ENCODE data around the gene WNT4.

Gene WNT4

DNA sequence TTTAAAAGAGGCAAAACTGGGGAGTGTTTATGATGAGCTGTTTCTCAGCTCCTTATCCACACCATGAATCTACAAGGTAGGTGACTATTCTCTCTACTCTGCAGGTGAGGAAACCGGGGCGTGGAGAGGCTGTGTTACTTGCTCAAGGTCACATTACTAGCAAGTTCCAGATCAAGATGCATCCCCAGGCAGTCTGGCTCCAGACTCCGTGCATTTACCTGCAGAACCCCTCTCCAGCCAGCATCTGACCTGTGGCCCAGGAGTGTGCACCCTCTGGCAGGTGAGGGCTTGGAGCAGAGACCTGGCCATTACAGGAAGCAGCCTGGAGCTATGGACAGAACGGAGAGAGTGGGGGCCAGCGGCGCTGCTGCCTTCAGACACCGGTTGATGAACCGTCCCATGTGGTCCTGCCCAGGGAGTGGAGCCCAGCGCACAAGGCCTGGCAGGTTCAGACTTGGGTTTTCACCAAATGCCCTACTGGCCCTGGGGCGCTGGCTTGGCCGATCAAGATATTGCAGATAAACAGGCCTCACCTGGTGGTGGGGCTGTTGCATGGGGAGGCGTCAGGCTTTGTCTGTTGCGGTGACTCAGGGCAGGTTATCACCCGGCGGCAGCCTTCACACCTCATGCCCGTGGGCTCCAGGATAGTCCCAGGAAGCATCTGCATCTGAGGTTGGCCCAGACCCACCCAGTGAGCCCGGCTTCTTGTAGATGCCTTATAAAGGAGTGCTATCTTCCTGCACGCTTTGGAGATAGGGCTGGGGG, 29.2 kb upstream of the WNT4 start:
- Mint-ChIP-seq H3K27ac (no peak overlapping the region), H3K4me1 (ENCODE audit: low read depth) (peaks cover 13% of the 10 kb centered on the region), H3K27me3 (no peaks in the 10 kb centered on the region), H3K9me3 (no peaks in the 10 kb centered on the region), H3K36me3 (ENCODE audit: low read depth) (no peaks in the 10 kb centered on the region), H3K4me3 (no peak overlapping the region)
- DNase-seq, result no peak

GRCh38 chr1:22169816-22170215, 26.9 kb upstream of the WNT4 start:
- Mint-ChIP-seq H3K4me1 (ENCODE audit: low read depth) (peaks cover 5% of the 10 kb centered on the region), H3K9me3 (no peaks in the 10 kb centered on the region), H3K27ac (no peak overlapping the region), H3K36me3 (ENCODE audit: low read depth) (no peaks in the 10 kb centered on the region), H3K4me3 (no peak overlapping the region), H3K27me3 (no peaks in the 10 kb centered on the region)
- no peak for DNase-seq

GRCh38 chr1:22168412-22168973, 25.6 kb upstream of the WNT4 start:
- Mint-ChIP-seq H3K36me3 (ENCODE audit: low read depth) (no peaks in the 10 kb centered on the region), H3K27me3 (no peaks in the 10 kb centered on the region), H3K9me3 (no peaks in the 10 kb centered on the region), H3K4me1 (ENCODE audit: low read depth) (peaks cover 5% of the 10 kb centered on the region), H3K27ac (no peak overlapping the region), H3K4me3 (no peak overlapping the region)
- no peak for DNase-seq

DNA sequence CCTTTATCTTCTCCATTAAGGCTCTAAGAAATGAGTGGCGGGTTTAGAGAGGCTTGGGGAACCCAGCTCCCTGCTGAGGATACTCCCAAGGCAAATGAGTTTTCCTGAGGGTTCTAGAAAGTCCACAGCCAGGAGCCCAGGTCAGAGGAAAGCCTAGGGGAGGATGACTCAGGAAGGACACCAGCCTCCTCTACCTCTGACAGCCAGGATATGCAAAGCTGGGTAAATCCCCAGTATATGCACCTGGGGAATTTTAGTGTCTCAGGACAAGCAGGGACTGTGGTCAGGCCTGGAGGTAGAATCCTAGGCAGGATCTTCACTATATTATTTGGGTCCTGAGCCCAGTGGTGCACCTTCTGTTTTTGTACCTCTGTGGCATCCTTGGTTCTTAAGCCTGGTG, 23.5 kb upstream of the WNT4 start:
- no peaks in the 10 kb centered on the region for H3K36me3 Mint-ChIP-seq (ENCODE audit: low read depth)
- no peak overlapping the region for H3K27ac Mint-ChIP-seq
- H3K4me3 Mint-ChIP-seq, result no peak overlapping the region
- H3K27me3 Mint-ChIP-seq, result no peaks in the 10 kb centered on the region
- H3K4me1 Mint-ChIP-seq (ENCODE audit: low read depth), result peaks cover 5% of the 10 kb centered on the region
- DNase-seq, result no peak
- no peaks in the 10 kb centered on the region for H3K9me3 Mint-ChIP-seq

- Mint-ChIP-seq H3K36me3 (ENCODE audit: low read depth) (no peaks in the 10 kb centered on the region), H3K9me3 (no peaks in the 10 kb centered on the region), H3K4me1 (ENCODE audit: low read depth) (peaks cover 5% of the 10 kb centered on the region), H3K4me3 (no peak overlapping the region), H3K27me3 (no peaks in the 10 kb centered on the region), H3K27ac (no peak overlapping the region)
- DNase-seq, result no peak
These were observed 22.2 kb upstream of the WNT4 start for GRCh38 chr1:22164841-22165808.

- Mint-ChIP-seq H3K27ac (no peak overlapping the region), H3K36me3 (ENCODE audit: low read depth) (no peaks in the 10 kb centered on the region), H3K4me1 (ENCODE audit: low read depth) (peaks cover 5% of the 10 kb centered on the region), H3K9me3 (no peaks in the 10 kb centered on the region), H3K4me3 (no peak overlapping the region), H3K27me3 (no peaks in the 10 kb centered on the region)
- DNase-seq, result no peak
These were observed 20.7 kb upstream of the WNT4 start for GRCh38 chr1:22163564-22163963.

GRCh38 chr1:22163137-22163536, 20.2 kb upstream of the WNT4 start:
- Mint-ChIP-seq H3K36me3 (ENCODE audit: low read depth) (no peaks in the 10 kb centered on the region), H3K4me3 (no peak overlapping the region), H3K9me3 (no peaks in the 10 kb centered on the region), H3K27ac (no peak overlapping the region), H3K4me1 (ENCODE audit: low read depth) (peaks cover 5% of the 10 kb centered on the region), H3K27me3 (no peaks in the 10 kb centered on the region)
- DNase-seq, result no peak

DNA sequence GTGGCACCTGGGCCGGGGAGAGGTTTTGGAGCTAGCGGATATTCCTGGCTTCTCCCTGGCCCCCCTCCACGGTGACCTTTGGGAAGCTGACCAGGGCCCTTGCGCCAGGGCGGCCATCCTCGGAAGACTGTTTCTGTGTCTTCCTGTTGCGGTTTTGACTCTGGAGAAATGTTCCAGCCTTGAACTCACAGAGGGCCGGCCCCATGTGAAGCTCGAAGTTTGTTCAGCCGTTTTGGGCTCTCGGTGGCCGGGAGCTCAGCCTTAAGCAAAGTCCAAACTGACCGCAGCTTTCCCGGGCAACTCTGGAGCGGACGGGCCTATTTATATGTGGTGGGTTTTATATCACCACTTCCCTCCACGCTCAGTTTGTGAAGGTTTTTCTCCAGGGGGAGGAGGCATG, 17.0 kb upstream of the WNT4 start:
- Mint-ChIP-seq H3K4me3 (no peak overlapping the region), H3K27me3 (no peaks in the 10 kb centered on the region), H3K9me3 (no peaks in the 10 kb centered on the region), H3K36me3 (ENCODE audit: low read depth) (no peaks in the 10 kb centered on the region), H3K4me1 (ENCODE audit: low read depth) (peaks cover under 1% of the 10 kb centered on the region), H3K27ac (no peak overlapping the region)
- no peak for DNase-seq

DNA sequence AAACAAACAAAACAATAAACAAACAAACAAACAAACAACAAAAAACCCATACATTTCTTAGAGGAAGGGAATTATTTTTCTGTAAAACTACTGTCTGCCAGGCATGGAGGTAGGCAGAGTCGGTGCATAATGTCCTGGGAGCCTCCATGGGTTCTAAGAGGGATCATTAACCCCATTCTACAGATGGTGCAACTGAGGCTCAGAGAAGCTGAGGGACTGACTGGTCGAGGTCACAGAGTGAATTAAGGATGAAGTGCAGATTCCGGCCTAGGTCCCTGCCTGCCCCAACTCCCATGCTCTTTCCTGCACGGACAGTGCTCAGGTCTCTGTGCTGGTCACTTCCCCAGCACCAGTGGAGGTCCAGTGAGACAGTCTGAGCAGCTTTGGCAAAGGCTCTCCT, 15.8 kb upstream of the WNT4 start:
- no peak for DNase-seq
- Mint-ChIP-seq H3K4me1 (ENCODE audit: low read depth) (peaks cover 4% of the 10 kb centered on the region), H3K36me3 (ENCODE audit: low read depth) (no peaks in the 10 kb centered on the region), H3K27me3 (peaks cover 7% of the 10 kb centered on the region), H3K27ac (no peak overlapping the region), H3K9me3 (no peaks in the 10 kb centered on the region), H3K4me3 (no peak overlapping the region)

DNA sequence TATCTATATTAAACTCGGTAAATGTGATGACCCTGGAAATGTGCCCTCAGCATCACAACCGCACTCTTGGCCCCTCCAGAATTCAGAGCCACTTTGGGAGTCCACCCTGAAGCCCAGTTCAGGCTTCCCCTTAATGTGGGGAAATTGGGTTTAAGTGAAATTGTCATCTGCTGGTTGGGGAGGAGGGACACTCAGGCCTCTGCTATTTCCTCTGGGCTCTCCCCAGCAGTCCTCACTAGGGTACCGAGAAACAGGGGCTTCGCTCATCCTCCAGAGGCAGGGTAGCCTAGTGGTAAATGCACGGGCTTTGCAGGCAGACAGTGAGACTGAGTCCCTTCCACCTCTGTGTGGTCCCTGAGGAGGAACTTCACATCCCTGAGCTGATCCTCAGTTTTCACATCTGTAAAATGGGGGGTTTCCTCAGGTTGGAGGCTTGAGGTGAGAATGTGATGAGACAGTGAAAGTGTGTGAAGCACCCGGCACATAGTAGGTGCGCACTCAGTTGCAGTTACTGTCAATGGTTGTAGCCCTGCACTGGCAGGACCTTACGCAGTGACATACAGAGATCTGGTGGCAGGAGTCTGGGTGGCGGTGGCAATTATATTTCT, 14.6 kb upstream of the WNT4 start:
- Mint-ChIP-seq H3K4me3 (no peak overlapping the region), H3K27ac (no peak overlapping the region), H3K27me3 (peaks cover 16% of the 10 kb centered on the region), H3K9me3 (no peaks in the 10 kb centered on the region), H3K36me3 (ENCODE audit: low read depth) (no peaks in the 10 kb centered on the region), H3K4me1 (ENCODE audit: low read depth) (peaks cover 4% of the 10 kb centered on the region)
- no peak for DNase-seq

DNA sequence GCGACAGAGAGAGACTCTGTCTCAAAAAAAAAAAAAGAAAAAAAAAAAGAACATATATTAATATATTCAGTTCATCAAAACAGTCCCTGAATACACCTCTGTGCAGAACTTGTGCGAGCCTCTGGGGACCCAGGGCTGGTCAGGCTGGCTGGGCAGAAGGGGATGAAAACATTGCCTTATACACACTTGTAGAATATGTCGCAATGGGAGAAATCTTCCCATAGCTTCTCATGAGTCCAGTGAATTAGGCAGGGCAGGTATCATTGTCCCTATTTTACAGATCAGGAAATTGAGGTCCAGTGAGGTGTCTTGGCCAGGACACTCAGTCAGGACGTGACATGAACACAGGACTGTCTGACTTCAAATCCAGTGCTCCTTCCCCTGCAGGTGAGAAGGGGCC, 12.6 kb upstream of the WNT4 start:
- Mint-ChIP-seq H3K4me3 (no peak overlapping the region), H3K4me1 (ENCODE audit: low read depth) (peaks cover 4% of the 10 kb centered on the region), H3K9me3 (no peaks in the 10 kb centered on the region), H3K36me3 (ENCODE audit: low read depth) (no peaks in the 10 kb centered on the region), H3K27me3 (peaks cover 25% of the 10 kb centered on the region), H3K27ac (no peak overlapping the region)
- DNase-seq, result no peak

DNA sequence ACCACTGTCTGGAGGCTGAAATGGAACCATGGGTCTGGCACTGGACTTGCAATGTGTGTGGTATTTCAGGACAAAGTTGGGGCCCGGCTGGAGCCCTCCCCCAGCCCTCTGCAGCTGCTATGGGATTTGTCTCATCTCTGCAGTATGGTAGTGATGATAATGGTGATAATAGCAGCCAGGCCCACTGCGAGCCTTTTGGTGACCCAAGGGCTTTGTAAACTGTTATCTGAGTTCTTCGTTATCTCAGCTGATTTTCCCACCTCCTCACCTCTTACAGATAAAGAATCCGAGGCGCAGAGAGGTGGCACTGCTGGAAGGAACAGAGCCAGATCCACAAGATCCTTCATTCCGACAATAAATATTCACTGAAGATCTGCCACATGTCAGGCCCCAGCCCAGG, 11.7 kb upstream of the WNT4 start:
- H3K27ac Mint-ChIP-seq, result no peak overlapping the region
- H3K27me3 Mint-ChIP-seq, result peaks cover 29% of the 10 kb centered on the region
- peaks cover 4% of the 10 kb centered on the region for H3K4me1 Mint-ChIP-seq (ENCODE audit: low read depth)
- DNase-seq, result no peak
- no peaks in the 10 kb centered on the region for H3K36me3 Mint-ChIP-seq (ENCODE audit: low read depth)
- no peak overlapping the region for H3K4me3 Mint-ChIP-seq
- no peaks in the 10 kb centered on the region for H3K9me3 Mint-ChIP-seq

- Mint-ChIP-seq H3K4me3 (no peak overlapping the region), H3K27ac (no peak overlapping the region), H3K9me3 (no peaks in the 10 kb centered on the region), H3K4me1 (ENCODE audit: low read depth) (peaks cover 4% of the 10 kb centered on the region), H3K27me3 (peaks cover 36% of the 10 kb centered on the region), H3K36me3 (ENCODE audit: low read depth) (no peaks in the 10 kb centered on the region)
- DNase-seq, result no peak
These were observed 11.0 kb upstream of the WNT4 start for GRCh38 chr1:22153660-22154437.

GRCh38 chr1:22150923-22151322, 8.0 kb upstream of the WNT4 start:
- H3K27me3 Mint-ChIP-seq, result peaks cover 60% of the 10 kb centered on the region
- H3K4me3 Mint-ChIP-seq, result no peak overlapping the region
- H3K27ac Mint-ChIP-seq, result no peak overlapping the region
- H3K9me3 Mint-ChIP-seq, result no peaks in the 10 kb centered on the region
- DNase-seq, result no peak
- H3K36me3 Mint-ChIP-seq (ENCODE audit: low read depth), result no peaks in the 10 kb centered on the region
- peaks cover 4% of the 10 kb centered on the region for H3K4me1 Mint-ChIP-seq (ENCODE audit: low read depth)

Measured in activated T-cell treated with anti-CD3 and anti-CD28 coated beads, Interleukin-2, amount 50 U/mL, for 24 hours (primary cell).